A673 (cell line): ENCODE results near the gene C4orf50. TPM values are rescaled to one million over a fixed set of nuclear protein-coding genes. Genes with fewer than 3 reads are reported as not detected.

Experiments
- BruUV-seq: library from RNA; stranded (reverse); fragments of 400-500 nt; replicated peaks from 2 replicates; lab custom pipeline; 2021; lab: Mats Ljungman, UMichigan
- CTCF ChIA-PET: fragments of 300-600 bp; sonication (Branson Sonifier 250); formaldehyde crosslinking; loops from one replicate; lab custom pipeline; 2022; ENCODE audit warnings: antibody characterized with exemption; lab: Charles Lee
- POLR2A ChIA-PET: fragments of 300-600 bp; sonication (Branson Sonifier 250); formaldehyde crosslinking; loops from one replicate; lab custom pipeline; 2022; ENCODE audit warnings: antibody characterized with exemption; ENCODE audit not compliant: low non-redundant PET; lab: Charles Lee
- DNase-seq: peaks from one replicate; pipeline ENCODE4 v3.0.0-alpha.2; 2015; ENCODE audit warnings: low spot score
- H3K27ac ChIP-seq: fragments of 200-600 bp; sonication (generic); 2 replicates; pipeline ENCODE4 v1.5.1; 2016; ENCODE audit warnings: mixed run types, low read depth, mild to moderate bottlenecking, mixed read lengths, antibody characterized with exemption, low read length; ENCODE audit not compliant: poor library complexity, severe bottlenecking
- H3K27me3 ChIP-seq: fragments of 200-600 bp; sonication (generic); replicated peaks from 2 replicates; pipeline ENCODE4 v1.6.1; 2017; ENCODE audit warnings: mixed run types, low read depth, mild to moderate bottlenecking, mixed read lengths, antibody characterized with exemption, low read length; ENCODE audit not compliant: insufficient read depth, poor library complexity
- H3K36me3 ChIP-seq: fragments of 200-600 bp; sonication (generic); 2 replicates; pipeline ENCODE4 v1.6.1; 2016; ENCODE audit warnings: mixed run types, mild to moderate bottlenecking, mixed read lengths, antibody characterized with exemption, low read length; ENCODE audit not compliant: insufficient read depth, poor library complexity, severe bottlenecking
- H3K4me1 ChIP-seq: fragments of 200-600 bp; sonication (generic); 2 replicates; pipeline ENCODE4 v1.6.1; 2017; ENCODE audit warnings: mixed run types, mild to moderate bottlenecking, mixed read lengths, antibody characterized with exemption, low read length; ENCODE audit not compliant: insufficient read depth, poor library complexity, severe bottlenecking
- H3K4me3 ChIP-seq: fragments of 200-600 bp; sonication (generic); 2 replicates; pipeline ENCODE4 v1.5.1; 2016; ENCODE audit warnings: low read depth, mixed run types, mild to moderate bottlenecking, mixed read lengths, low read length; ENCODE audit not compliant: poor library complexity, severe bottlenecking
- H3K9me3 ChIP-seq: fragments of 200-600 bp; sonication (generic); 2 replicates; pipeline ENCODE4 v1.6.1; 2016; ENCODE audit warnings: mixed run types, low read depth, mild to moderate bottlenecking, mixed read lengths, antibody characterized with exemption, low read length; ENCODE audit not compliant: poor library complexity, severe bottlenecking
- CTCF ChIP-seq: fragments of 300-800, 200-600 bp; sonication (generic); conservative IDR thresholded peaks from 2 replicates; pipeline ENCODE4 v1.5.1; 2017; ENCODE audit warnings: low read depth, mild to moderate bottlenecking, antibody characterized with exemption, low read length, moderate library complexity, mixed read lengths
- EZH2 ChIP-seq: fragments of 200-600 bp; sonication (generic); IDR thresholded peaks from 2 replicates; pipeline ENCODE4 v1.6.1; 2017; ENCODE audit warnings: borderline replicate concordance, low read depth, mild to moderate bottlenecking, mixed read lengths, antibody characterized with exemption, low read length; ENCODE audit not compliant: poor library complexity, severe bottlenecking
- intact Hi-C: fragments of 100-400 bp; cut with micrococcal nuclease; formaldehyde crosslinking; loops from one replicate; pipeline ENCODE4 v1.10.0; 2022; ENCODE audit not compliant: unreplicated experiment
- total RNA-seq: library from RNA; stranded (reverse); gene quantifications from 2 replicates; pipeline ENCODE4 v1.2.3, GENCODE V29; 2021

Gene C4orf50
- total RNA-seq, 1 experiment from 2014 or later = not detected

- no TSS peak for BruUV-seq
Observed at GRCh38 chr4:5972571-5972970, 45.7 kb downstream of the C4orf50 start.

DNA sequence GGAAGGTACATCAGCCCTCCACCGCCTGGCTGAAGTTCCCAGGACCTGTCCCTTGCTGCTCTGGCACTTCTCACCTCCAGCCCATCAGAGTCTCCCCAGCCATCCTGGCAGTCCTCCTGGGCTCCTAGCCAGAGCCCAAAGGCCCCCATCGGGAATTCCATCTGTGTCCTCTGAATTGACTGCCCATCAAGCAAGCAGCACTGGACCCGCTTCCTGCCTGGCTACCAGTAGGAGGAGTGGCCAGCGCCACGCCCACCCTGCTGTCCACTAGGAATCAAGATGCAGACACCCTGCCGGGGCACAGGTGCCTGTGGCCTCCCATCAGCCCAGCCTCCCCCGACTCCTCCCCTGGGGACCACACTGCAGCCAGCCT, 47.2 kb downstream of the C4orf50 start:
- no peak for DNase-seq
- BruUV-seq = no TSS peak
- H3K9me3 ChIP-seq = no peaks in the 10 kb centered on the region
- H3K36me3 ChIP-seq = no peaks in the 10 kb centered on the region
- no peak overlapping the region for H3K4me3 ChIP-seq
- intact Hi-C loops = no loop called here
- H3K27ac ChIP-seq = no peak overlapping the region
- TF ChIP-seq EZH2 (no peak), CTCF (no peak)
- no peaks in the 10 kb centered on the region for H3K27me3 ChIP-seq
- CTCF ChIA-PET = no interaction called here
- no peaks in the 10 kb centered on the region for H3K4me1 ChIP-seq
- POLR2A ChIA-PET = no interaction called here

More at GRCh38 chr4:5972571-5972970, 45.7 kb downstream of the C4orf50 start:
- H3K27me3 ChIP-seq = no peaks in the 10 kb centered on the region
- CTCF ChIA-PET = no interaction called here
- no peak overlapping the region for H3K27ac ChIP-seq
- H3K9me3 ChIP-seq = no peaks in the 10 kb centered on the region
- H3K36me3 ChIP-seq = no peaks in the 10 kb centered on the region
- no peak for DNase-seq
- peaks cover 11% of the 10 kb centered on the region for H3K4me1 ChIP-seq
- intact Hi-C loops = no loop called here
- POLR2A ChIA-PET = no interaction called here
- H3K4me3 ChIP-seq = no peak overlapping the region
- no peak for TF ChIP-seq CTCF
- no peak for TF ChIP-seq EZH2

DNA sequence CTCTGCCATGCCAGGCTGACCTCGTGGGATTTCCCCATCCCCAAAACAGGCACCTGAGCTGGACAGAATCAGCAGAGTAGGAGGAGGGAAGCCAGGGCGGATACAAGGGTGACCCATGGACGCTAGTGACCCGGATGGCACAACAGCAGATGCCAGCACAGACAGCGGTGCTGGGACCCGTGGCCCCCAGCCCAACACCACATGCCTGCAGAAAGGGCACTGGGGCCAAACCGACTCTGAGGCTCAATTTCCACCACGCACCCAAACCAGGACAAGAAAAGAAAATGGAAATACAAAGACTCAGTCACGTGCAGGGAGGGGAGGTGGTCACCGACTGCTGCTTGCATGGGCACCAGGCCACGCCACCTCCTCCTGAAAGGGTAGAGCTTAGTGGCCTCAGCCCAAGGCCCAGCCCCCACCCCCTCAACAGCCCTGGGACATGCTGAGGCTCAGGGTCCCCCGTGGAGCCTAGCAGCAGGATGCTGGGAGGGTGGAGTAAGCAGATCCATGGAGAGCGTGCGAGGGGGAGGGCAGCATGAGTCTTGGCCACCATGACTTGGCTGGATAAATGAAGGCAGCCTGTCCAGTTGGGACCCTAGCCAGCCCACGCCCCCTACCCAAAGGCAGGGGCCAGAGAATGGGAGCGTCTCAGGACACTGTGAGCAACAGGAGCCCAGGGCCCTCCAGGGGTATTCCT, 47.7 kb downstream of the C4orf50 start:
- DNase-seq = no peak
- no peaks in the 10 kb centered on the region for H3K36me3 ChIP-seq
- no peak overlapping the region for H3K4me3 ChIP-seq
- BruUV-seq = no TSS peak
- H3K9me3 ChIP-seq = no peaks in the 10 kb centered on the region
- TF ChIP-seq CTCF (no peak), EZH2 (no peak)
- ChIA-PET POLR2A (interaction anchor here (0.7 kb wide), 1 partner anchor 207 kb away, joined by 4 read pairs; no protein-coding TSS in a partner anchor), CTCF (no interaction called here)
- no peaks in the 10 kb centered on the region for H3K4me1 ChIP-seq
- H3K27ac ChIP-seq = no peak overlapping the region
- intact Hi-C loops = no loop called here
- no peaks in the 10 kb centered on the region for H3K27me3 ChIP-seq
